CD4-positive, alpha-beta memory T cell (primary cell): Measurements from ENCODE around the gene ANGEL2. TPM values are rescaled to one million over a fixed set of nuclear protein-coding genes. Genes with fewer than 3 reads are reported as not detected.

Experiments
- CTCF ChIA-PET: fragments of 350-600 bp; sonication (Branson Sonifier 250); formaldehyde crosslinking; loops from one replicate; lab custom pipeline; 2021; ENCODE audit warnings: inconsistent platforms; ENCODE audit not compliant: partially characterized antibody; lab: Charles Lee
- POLR2A ChIA-PET: fragments of 350-600 bp; sonication (Branson Sonifier 250); formaldehyde crosslinking; loops from one replicate; lab custom pipeline; 2021; ENCODE audit not compliant: partially characterized antibody; lab: Charles Lee
- DNase-seq, 5 donors: peaks; one replicate each; pipeline versions ENCODE4 v3.0.0 to v3.0.0-alpha.2; 2020 to 2022; ENCODE audit warnings: mixed read lengths in 1 of 5
- H3K27ac ChIP-seq: one replicate; pipeline ENCODE4 v1.7.0; 2013; ENCODE audit warnings: low read depth, low read length
- H3K27me3 ChIP-seq: 2 replicates; pipeline ENCODE4 v1.7.0; 2013; ENCODE audit warnings: mild to moderate bottlenecking, low read length, moderate library complexity; ENCODE audit not compliant: insufficient read depth
- H3K36me3 ChIP-seq: 2 replicates; pipeline ENCODE4 v1.7.0; 2013; ENCODE audit warnings: mild to moderate bottlenecking, low read length, moderate library complexity; ENCODE audit not compliant: insufficient read depth
- H3K4me1 ChIP-seq: 2 replicates; pipeline ENCODE4 v1.7.0; 2013; ENCODE audit warnings: mild to moderate bottlenecking, low read length, moderate library complexity; ENCODE audit not compliant: insufficient read depth
- H3K4me3 ChIP-seq, 2 donors: one replicate each; pipeline ENCODE4 v1.7.0; 2013; ENCODE audit warnings: low read length in 2 of 2, mild to moderate bottlenecking in 1 of 2
- H3K9me3 ChIP-seq, 2 donors: one replicate each; pipeline ENCODE4 v1.7.0; 2013; ENCODE audit warnings: low read length in 2 of 2, control low read depth in 1 of 2; ENCODE audit not compliant: control insufficient read depth in 1 of 2
- H3K27ac Mint-ChIP-seq, 7 donors: one replicate each; pipeline ENCODE4 v1.8.0; 2020 to 2021; ENCODE audit warnings: mixed read lengths in 7 of 7, mild to moderate bottlenecking in 6 of 7, inconsistent platforms in 3 of 7, moderate library complexity in 3 of 7
- H3K27me3 Mint-ChIP-seq, 2 donors: one replicate each; pipeline ENCODE4 v1.8.0; 2020 to 2021; ENCODE audit warnings: mixed read lengths in 2 of 2
- H3K36me3 Mint-ChIP-seq, 2 donors: one replicate each; pipeline ENCODE4 v1.8.0; 2020 to 2021; ENCODE audit warnings: mixed read lengths in 2 of 2, inconsistent platforms in 1 of 2, mild to moderate bottlenecking in 1 of 2
- H3K4me1 Mint-ChIP-seq, 4 donors: one replicate each; pipeline ENCODE4 v1.8.0; 2020 to 2021; ENCODE audit warnings: mixed read lengths in 4 of 4, mild to moderate bottlenecking in 1 of 4
- H3K4me3 Mint-ChIP-seq, 8 donors: one replicate each; pipeline ENCODE4 v1.8.0; 2020 to 2021; ENCODE audit warnings: mixed read lengths in 8 of 8, mild to moderate bottlenecking in 7 of 8, moderate library complexity in 6 of 8, inconsistent platforms in 3 of 8
- H3K9me3 Mint-ChIP-seq, 8 donors: one replicate each; pipeline ENCODE4 v1.8.0; 2020 to 2021; ENCODE audit warnings: mixed read lengths in 8 of 8, mild to moderate bottlenecking in 5 of 8, inconsistent platforms in 3 of 8, moderate library complexity in 1 of 8
- intact Hi-C: fragments of 100-400 bp; cut with micrococcal nuclease; formaldehyde crosslinking; loops from one replicate; pipeline ENCODE4 v1.15.1; 2023
- polyA plus RNA-seq, 2 donors: library from polyadenylated mRNA; unstranded; fragments of 300-500 nt; fragmentation: Illumina TruSeq; gene quantifications; one replicate each; pipeline ENCODE4 v1.2.3, GENCODE V29; 2021
- total RNA-seq, 2 experiments: library from RNA; stranded (reverse); gene quantifications; one replicate each; pipeline ENCODE4 v1.2.3, GENCODE V29; 2021

The ANGEL2 gene
- total and polyA plus RNA-seq, 4 experiments from 2014 or later, result 22.3 to 81.4 (median 53.1) TPM

- CTCF ChIA-PET, result no interaction called here
These were observed 57.5 kb downstream of the ANGEL2 start for GRCh38 chr1:212958175-212958574.

GRCh38 chr1:212957546-212957945 lies 58.1 kb downstream of the ANGEL2 start:
- Mint-ChIP-seq H3K27ac (no peak overlapping the region), H3K9me3 (no peaks in the 10 kb centered on the region), H3K36me3 (no peaks in the 10 kb centered on the region), H3K4me1 (peaks cover 0 to 8% (median 0%) of the 10 kb centered on the region in 4 donors), H3K4me3 (no peak overlapping the region), H3K27me3 (peaks cover 28 to 33% of the 10 kb centered on the region in 2 donors)
- ChIA-PET CTCF (no interaction called here), POLR2A (no interaction called here)
- DNase-seq, result no peak
- intact Hi-C loops, result no loop called here
- Histone ChIP-seq H3K36me3 (no peaks in the 10 kb centered on the region), H3K4me3 (no peak overlapping the region), H3K27ac (no peak overlapping the region), H3K27me3 (no peaks in the 10 kb centered on the region), H3K9me3 (no peaks in the 10 kb centered on the region), H3K4me1 (no peaks in the 10 kb centered on the region)

More at GRCh38 chr1:212958175-212958574, 57.5 kb downstream of the ANGEL2 start:
- Histone ChIP-seq H3K27ac (no peak overlapping the region), H3K36me3 (no peaks in the 10 kb centered on the region), H3K9me3 (no peaks in the 10 kb centered on the region), H3K27me3 (no peaks in the 10 kb centered on the region), H3K4me3 (no peak overlapping the region), H3K4me1 (no peaks in the 10 kb centered on the region)
- H3K4me1 Mint-ChIP-seq, result peaks cover 0 to 2% (median 0%) of the 10 kb centered on the region in 4 donors
- intact Hi-C loops, result no loop called here
- no peaks in the 10 kb centered on the region for H3K9me3 Mint-ChIP-seq
- DNase-seq, result no peak
- peaks cover 22 to 27% of the 10 kb centered on the region in 2 donors for H3K27me3 Mint-ChIP-seq
- H3K27ac Mint-ChIP-seq, result no peak overlapping the region
- H3K36me3 Mint-ChIP-seq, result no peaks in the 10 kb centered on the region
- POLR2A ChIA-PET, result no interaction called here
- H3K4me3 Mint-ChIP-seq, result no peak overlapping the region

- no peak for DNase-seq
- no peaks in the 10 kb centered on the region for H3K9me3 ChIP-seq
- peaks cover under 1% of the 10 kb centered on the region for H3K4me1 ChIP-seq
- Mint-ChIP-seq H3K36me3 (no peaks in the 10 kb centered on the region), H3K4me1 (peaks cover under 1 to 17% (median 4%) of the 10 kb centered on the region in 4 donors), H3K27me3 (peaks cover 33 to 40% of the 10 kb centered on the region in 2 donors), H3K9me3 (no peaks in the 10 kb centered on the region), H3K4me3 (no peak overlapping the region), H3K27ac (no peak overlapping the region)
- POLR2A ChIA-PET, result no interaction called here
- no peak overlapping the region for H3K4me3 ChIP-seq
- H3K27me3 ChIP-seq, result no peaks in the 10 kb centered on the region
- CTCF ChIA-PET, result no interaction called here
- H3K27ac ChIP-seq, result no peak overlapping the region
- H3K36me3 ChIP-seq, result no peaks in the 10 kb centered on the region
- intact Hi-C loops, result no loop called here
These were observed 59.6 kb downstream of the ANGEL2 start for GRCh38 chr1:212955961-212956620.

- DNase-seq, result no peak
- peaks cover 34 to 42% of the 10 kb centered on the region in 2 donors for H3K27me3 Mint-ChIP-seq
- Histone ChIP-seq H3K36me3 (no peaks in the 10 kb centered on the region), H3K27ac (no peak overlapping the region), H3K27me3 (no peaks in the 10 kb centered on the region), H3K4me3 (no peak overlapping the region), H3K4me1 (peaks cover 7% of the 10 kb centered on the region), H3K9me3 (no peaks in the 10 kb centered on the region)
- ChIA-PET POLR2A (no interaction called here), CTCF (interaction anchor here (1.4 kb wide), 1 partner anchor 10 kb away, joined by 3 read pairs; no protein-coding TSS in a partner anchor)
- peaks cover 2 to 20% (median 8%) of the 10 kb centered on the region in 4 donors for H3K4me1 Mint-ChIP-seq
- intact Hi-C loops, result no loop called here
- no peak overlapping the region for H3K4me3 Mint-ChIP-seq
- no peaks in the 10 kb centered on the region for H3K9me3 Mint-ChIP-seq
- H3K36me3 Mint-ChIP-seq, result no peaks in the 10 kb centered on the region
- H3K27ac Mint-ChIP-seq, result no peak overlapping the region
These were observed 60.6 kb downstream of the ANGEL2 start for GRCh38 chr1:212955098-212955497.

GRCh38 chr1:212954514-212954913 lies 61.2 kb downstream of the ANGEL2 start:
- peaks cover 2 to 22% (median 9%) of the 10 kb centered on the region in 4 donors for H3K4me1 Mint-ChIP-seq
- no peak for DNase-seq
- Histone ChIP-seq H3K36me3 (no peaks in the 10 kb centered on the region), H3K27ac (no peak overlapping the region), H3K27me3 (no peaks in the 10 kb centered on the region), H3K9me3 (no peaks in the 10 kb centered on the region), H3K4me3 (no peak overlapping the region), H3K4me1 (peaks cover 10% of the 10 kb centered on the region)
- POLR2A ChIA-PET, result no interaction called here
- H3K27ac Mint-ChIP-seq, result no peak overlapping the region
- no peaks in the 10 kb centered on the region for H3K36me3 Mint-ChIP-seq
- intact Hi-C loops, result no loop called here
- no peaks in the 10 kb centered on the region for H3K9me3 Mint-ChIP-seq
- CTCF ChIA-PET, result interaction anchor here (1.4 kb wide), 1 partner anchor 11 kb away, joined by 3 read pairs; no protein-coding TSS in a partner anchor
- H3K4me3 Mint-ChIP-seq, result no peak overlapping the region
- H3K27me3 Mint-ChIP-seq, result peaks cover 34 to 44% of the 10 kb centered on the region in 2 donors

- H3K27me3 Mint-ChIP-seq, result peaks cover 38 to 45% of the 10 kb centered on the region in 2 donors
- no peaks in the 10 kb centered on the region for H3K36me3 Mint-ChIP-seq
- DNase-seq, result no peak
- ChIA-PET CTCF (no interaction called here), POLR2A (no interaction called here)
- H3K4me1 Mint-ChIP-seq, result peaks cover 2 to 22% (median 9%) of the 10 kb centered on the region in 4 donors
- Histone ChIP-seq H3K4me1 (peaks cover 10% of the 10 kb centered on the region), H3K27me3 (no peaks in the 10 kb centered on the region), H3K36me3 (no peaks in the 10 kb centered on the region), H3K4me3 (no peak overlapping the region), H3K27ac (no peak overlapping the region), H3K9me3 (no peaks in the 10 kb centered on the region)
- H3K27ac Mint-ChIP-seq, result no peak overlapping the region
- peaks cover 0 to 6% (median 0%) of the 10 kb centered on the region in 8 donors for H3K9me3 Mint-ChIP-seq
- peak overlapping the region in 2 of 8 donors; percentile 36 to 40 for H3K4me3 Mint-ChIP-seq
- intact Hi-C loops, result no loop called here
These were observed 62.3 kb downstream of the ANGEL2 start for GRCh38 chr1:212953321-212953720.

GRCh38 chr1:212952641-212952976 lies 63.1 kb downstream of the ANGEL2 start:
- CTCF ChIA-PET, result no interaction called here
- intact Hi-C loops, result no loop called here
- H3K4me1 ChIP-seq, result peaks cover 10% of the 10 kb centered on the region
- no peaks in the 10 kb centered on the region for H3K9me3 ChIP-seq
- no peaks in the 10 kb centered on the region for H3K36me3 ChIP-seq
- POLR2A ChIA-PET, result no interaction called here
- Mint-ChIP-seq H3K36me3 (no peaks in the 10 kb centered on the region), H3K9me3 (peaks cover 0 to 8% (median 1%) of the 10 kb centered on the region in 8 donors), H3K27ac (no peak overlapping the region), H3K4me1 (peaks cover 2 to 22% (median 9%) of the 10 kb centered on the region in 4 donors), H3K4me3 (peak overlapping the region in 2 of 8 donors; percentile 4 to 62), H3K27me3 (peaks cover 38 to 45% of the 10 kb centered on the region in 2 donors)
- no peaks in the 10 kb centered on the region for H3K27me3 ChIP-seq
- H3K4me3 ChIP-seq, result no peak overlapping the region
- DNase-seq, result no peak
- H3K27ac ChIP-seq, result no peak overlapping the region
